CD4-positive, alpha-beta T cell treated with Interleukin-21 for 1 hour (primary cell): Measurements from ENCODE around the gene PCMTD2.

ENCODE experiments used
- DNase-seq: peaks from one replicate; pipeline ENCODE4 v3.0.0-alpha.2; 2020

The PCMTD2 gene

DNA sequence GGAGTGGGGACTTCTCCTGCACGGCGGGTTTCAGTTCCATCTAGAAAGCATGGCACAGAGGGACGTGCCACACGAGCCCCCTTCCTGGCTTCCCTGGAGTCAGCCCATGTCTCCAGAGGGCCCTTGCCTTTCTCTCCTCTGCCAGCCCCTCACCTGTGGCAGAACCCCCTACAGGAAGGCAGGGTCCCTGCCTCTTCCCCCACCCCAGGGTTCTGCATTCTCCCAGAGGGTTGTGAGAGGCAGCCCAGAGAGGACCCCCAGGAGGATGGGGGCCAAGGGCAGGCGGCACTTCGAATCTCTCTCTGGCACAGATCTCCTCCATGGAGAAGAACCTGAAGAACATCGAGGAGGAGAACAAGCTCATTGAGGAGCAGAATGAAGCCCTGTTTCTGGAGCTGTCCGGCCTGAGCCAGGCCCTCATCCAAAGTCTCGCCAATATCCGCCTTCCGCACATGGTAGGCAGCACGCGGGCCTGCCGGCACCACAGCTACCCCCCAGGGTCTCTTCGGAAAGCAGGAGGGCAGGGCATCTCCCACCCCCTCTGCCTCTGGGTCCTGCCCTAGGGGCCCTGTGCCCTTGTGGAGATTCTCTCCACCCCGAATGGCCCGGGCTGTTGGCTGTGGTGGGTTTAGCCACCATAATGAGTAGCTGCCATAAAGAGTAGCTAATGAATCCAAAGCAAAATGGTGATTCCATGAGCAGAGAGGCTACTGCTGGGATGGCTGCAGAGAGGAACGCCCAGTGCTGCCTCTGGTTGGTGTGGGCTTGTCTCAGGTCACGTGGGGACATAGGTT lies 15.9 kb upstream of the PCMTD2 start:
- no peak for DNase-seq

DNA sequence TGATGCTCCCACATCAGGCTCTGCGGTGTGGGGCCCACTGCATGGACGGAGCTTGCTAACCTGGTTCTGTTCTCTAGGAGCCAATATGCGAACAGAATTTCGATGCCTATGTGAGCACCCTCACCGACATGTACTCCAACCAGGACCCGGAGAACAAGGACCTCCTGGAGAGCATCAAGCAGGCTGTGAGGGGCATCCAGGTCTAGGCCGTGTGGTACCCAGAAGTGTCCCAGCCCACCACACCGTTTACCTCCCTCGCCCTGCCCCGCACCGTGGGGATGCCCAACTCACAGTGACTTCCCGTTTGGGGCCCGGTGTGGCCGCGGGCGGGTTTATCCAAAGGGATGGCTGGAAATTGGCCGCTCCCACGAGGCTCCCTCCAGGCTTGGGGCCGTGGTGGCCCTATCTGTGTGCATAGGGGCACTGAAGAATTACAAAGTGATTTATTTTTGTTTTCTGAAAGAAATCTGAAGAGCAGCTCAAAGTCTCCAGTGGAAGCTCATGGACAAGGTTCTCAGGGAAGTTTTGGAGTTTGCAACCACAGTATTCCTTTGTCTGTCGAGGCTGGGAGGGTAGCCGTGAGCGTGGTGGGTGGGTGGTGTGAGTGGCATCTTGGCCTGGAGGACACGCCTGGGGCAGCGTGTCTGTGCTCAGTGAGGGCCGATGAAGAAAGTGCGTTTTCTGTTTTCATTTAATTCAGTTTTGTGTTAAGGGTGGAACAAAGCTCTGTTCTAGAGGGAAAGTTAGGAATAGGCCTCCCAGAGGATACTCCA lies 15.1 kb upstream of the PCMTD2 start:
- no peak for DNase-seq

DNA sequence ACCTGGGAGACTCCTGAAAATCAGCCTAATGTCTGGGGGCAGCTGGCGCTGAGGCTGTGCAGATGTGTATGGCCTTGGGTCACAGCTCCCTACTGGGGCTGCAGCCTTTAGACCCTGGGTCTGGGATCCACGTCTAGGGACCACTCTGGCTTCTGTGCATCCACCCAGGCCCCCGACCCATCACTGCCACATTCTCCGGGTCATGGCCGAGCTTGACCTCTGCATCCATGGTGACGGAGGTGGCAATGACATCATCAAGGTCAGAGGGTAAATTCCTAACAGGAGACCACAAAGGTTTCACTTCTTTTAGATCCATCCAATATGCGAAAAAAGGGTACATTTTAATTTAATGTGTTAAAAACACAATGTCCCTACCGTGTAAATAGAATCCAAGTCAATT lies 14.5 kb upstream of the PCMTD2 start:
- DNase-seq: no peak

DNA sequence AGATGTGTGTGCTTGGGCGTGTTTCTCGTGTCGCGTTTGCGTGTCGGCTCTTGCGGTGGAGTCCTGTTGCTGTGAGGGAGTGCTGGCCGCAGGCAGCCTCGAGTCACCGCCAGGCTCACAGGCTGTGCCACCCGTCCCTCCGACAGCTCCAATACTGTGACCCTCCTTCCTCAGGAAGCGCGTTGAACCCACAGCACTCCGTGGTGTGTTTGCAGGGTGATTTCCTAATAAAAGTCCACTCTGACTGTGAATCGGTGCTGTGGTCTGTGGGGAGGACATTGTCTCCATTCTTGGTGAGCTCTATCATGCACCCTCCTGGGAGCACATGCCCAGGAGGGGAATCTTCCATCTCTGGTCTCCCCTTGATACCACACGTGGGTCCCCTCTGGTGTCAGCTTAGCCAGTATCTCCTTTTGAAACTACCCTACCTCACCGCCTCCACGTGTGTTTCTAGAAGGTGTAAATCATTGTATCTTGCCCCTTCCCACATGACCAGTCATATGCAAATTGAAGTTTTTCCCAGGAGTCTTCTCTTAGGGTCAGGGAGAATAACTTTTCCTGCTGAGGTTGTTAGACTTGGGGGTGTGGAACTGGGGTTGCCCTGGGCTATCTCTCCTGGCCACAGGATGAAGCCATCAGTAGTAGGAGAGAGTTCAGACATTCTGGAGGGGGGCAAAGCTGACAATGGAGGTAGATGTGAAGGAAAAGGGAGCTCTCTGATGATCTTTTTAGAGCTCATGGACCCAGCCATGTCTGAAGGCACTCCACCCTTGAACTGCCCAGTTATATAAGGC lies 13.3 kb upstream of the PCMTD2 start:
- no peak for DNase-seq

DNA sequence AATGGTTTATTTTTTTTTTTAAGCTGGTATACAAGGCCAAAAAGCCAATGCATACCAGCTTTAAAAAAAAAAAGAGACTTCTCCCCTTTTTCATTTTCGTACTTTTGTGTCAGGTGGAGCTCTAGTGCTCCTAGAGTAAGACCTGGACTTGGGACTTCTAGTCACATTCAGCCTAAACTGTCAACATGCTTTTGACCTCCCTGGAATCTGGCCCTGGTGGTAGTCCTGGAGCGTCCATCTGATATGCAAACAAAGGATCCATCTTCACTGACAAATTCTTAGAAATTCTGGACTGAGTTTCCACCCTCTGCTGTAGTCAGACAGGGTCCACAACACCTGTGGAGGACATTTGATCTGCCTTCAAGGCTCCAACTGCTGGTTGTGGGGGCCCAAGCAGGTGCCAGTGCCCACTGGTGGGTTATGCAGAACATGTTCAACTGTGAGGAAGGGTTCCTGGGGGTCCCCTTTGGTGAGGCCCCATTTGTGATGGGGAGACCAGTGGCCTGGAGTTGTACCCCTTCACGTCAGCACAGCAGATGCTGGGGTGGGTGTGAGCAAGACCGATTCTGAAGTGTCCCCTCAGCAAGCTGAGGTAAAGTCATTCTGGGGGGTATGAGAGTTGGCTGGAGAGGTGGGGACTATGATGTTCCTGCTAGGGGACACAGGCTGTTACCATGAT lies 12.6 kb upstream of the PCMTD2 start:
- no peak for DNase-seq

DNA sequence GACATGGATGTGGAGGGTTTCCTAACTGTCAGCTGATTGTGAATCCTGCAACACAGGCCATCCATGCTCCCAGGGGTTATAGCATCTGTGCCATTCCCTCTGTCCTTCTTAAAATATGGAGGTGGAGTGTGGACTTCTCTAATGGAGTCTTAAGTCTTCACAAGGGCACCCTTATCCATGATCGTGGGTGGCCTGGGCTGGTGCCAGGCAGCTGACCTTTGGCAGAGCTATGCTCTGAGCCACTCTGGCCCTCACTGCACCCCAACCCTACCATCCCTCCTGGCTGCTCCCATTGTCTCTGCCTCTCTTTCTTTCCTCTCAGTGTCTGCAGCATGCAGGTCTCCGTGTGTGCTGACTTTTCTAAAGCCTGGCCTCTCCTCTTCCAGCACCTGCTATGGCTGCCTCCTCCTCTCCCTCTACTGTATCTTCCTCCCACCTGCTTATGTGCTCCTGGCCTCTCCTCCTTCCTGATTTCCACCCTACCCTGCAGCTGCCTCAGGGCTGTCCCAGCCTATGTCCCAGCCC lies 11.2 kb upstream of the PCMTD2 start:
- no peak for DNase-seq

DNA sequence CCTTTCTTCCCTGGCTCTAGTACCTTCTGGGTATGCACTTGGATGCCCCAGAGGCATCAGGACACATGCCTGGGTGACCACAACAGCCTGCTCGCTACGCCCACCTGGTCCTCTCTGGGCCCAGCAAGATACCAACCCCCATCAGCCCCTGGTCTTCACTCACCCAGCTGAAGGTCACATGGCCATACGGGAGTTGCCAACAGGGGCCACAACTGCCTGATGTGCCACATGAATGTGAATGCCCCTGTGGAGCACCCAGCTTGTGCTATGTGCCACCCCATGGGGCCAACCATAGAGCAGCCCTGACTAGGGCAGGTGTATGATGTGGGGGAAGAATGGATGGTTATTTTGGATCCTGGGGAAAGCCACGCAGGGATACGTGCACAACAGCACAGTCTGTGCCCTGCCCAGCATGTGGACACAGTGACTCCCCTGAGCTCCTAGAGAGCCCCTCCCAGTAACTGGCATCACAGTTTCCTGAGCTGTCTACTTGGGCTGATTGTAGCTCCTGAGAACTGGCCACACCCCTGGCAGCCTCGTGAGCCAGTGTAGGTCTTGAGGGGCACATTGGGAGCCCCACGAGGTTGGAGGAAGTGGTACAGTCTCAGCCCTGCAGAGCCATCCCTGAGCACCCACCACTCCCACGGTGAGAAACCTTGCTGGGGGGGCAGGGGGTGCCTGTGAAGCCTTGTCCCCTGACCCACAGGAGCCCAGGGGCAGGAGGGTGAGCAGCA lies 10.5 kb upstream of the PCMTD2 start:
- no peak for DNase-seq

DNA sequence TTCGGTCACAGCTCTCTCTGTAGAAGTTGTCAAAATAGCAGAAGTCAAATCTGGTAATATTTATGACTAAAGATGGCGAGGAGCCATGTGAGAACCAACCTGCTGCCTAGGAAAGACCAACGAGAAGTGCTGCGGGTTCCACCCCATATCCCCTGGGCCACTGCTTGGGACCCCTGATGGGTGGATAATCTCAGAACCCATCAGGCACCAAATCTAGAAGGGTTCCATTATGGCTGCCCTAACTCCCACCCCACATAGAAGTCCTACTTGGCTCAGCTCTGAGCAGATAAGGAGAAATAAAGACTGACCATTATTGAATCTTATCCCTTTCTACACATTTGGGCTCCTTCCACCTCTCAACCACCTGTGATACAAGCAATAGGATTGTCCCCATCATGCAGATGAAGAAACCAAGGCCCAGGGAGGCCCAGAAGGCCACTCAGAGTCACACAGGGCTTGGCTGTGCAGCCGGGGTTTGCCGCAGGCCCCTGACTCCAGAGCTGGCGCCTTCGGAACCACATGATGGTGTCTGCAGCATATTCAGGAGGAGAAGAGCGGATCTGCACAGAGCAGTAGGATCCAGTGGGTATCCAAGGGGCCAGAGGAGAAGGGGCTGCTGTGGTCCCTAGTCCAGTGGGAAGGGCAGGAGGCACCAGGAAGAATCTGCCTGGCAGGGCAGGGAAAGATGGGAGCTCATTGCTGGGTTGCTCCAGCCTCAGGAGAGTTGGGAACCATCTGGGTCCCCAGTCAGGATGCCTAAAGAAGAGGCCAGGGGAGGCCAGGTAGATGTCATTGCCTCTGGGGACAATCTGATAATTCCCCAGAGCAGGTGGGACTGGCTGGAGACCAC lies 9.6 kb upstream of the PCMTD2 start:
- no peak for DNase-seq

DNA sequence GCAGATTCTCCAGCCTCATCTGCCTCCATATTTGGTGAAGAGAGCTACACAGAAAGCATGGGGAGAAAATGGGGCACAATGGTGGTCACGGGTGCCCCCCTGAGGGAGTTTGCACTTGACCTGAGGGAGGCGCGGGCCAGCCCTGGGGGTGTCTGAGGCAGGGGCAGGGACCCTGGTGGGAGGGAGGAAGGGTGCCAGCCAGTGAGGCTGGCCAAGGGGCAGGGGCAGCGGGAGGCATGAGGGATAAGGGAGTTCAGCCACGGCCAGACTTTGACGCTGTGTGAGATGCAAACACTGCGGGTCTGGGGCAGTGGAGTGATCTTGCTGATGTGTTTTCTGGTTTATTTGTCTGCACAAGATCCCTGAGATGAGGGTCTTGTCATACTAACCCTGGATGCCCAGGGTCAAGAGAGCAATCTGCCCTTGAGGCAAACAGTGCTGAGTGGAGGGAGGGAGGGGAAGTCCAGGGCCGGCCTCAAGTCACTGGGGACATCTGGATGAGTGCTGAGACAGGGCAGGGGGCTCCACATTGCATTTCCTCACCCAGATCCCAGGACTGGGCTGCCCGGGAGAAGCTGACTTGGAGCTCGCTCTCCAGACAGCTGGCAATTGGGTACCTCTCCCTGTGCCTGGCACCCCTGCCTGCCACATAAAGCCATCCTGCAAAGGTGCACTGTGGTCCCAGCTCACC lies 8.8 kb upstream of the PCMTD2 start:
- DNase-seq: no peak

DNA sequence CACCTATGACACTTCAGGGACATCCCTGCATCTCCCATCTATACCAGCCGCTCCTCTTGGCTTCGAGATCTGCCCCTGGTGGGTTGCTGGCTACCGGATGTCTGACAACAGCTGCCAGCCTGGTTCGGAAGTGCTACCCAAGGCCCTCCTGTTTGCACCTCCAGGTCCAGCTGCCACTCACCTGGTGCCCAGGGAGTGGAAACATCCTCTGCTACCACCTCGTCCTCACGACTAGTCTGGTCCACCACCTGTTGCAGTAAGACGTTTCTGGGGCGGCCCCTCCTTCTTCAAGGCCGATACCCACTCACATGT lies 8.3 kb upstream of the PCMTD2 start:
- DNase-seq: no peak

DNA sequence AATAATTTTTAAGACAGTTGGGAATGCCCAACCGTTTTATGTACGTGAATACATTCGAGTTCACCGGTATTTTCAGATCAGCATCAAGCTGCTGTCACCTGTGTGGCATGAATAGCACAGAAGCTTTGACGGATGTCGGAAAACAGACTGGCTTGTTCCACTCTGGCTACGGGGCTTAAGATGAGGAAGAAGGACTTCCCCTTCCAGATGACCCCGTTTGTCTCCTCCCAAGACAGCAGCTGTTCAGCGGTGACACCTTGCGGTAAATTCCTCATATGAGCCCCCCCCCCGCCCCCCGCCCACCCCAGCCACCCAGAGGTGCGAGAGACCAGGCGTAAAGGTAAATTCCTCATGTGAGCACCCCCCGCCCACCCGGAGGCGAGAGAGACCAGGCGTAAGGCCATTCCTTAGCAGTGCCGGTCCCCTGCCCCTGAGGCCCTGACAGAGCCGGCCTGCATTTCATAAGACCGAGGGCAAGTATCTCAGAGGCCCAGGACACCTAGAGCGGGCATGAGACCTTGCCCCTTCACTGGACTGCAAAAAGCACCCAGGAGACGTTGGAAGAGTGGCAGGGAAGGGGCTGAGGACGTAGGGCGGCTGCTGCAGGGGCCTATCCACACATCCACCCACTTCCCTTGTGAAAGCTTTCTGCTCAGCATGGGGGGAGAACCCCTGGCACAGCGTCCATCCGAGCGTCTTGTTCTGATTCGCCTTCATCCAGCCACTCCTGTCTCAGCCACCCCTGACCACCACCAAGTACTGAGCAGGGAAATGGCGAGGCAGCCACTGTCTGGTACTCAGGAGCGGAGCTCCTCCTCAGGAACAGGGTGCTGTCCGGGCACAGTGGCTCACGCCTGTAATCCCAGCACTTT lies 7.3 kb upstream of the PCMTD2 start:
- DNase-seq: no peak

DNA sequence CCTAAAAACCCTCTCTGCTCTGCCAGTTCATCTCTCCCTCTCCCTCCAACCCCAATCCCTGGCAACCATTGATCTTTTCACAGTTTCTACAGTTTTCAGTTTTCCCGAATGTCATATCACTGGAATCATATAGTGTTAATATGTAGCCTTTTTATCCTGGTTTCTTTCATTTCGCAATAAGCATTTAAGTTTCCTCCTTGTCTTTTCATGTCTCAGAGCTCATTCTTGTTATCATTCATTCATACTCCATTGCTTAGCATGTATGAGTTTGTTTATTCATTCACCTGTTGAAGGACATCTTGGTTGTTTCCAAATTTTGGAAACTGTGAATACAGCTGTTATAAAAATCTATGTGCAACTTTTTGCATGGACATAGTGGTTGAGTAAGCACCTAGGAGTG lies 5.5 kb upstream of the PCMTD2 start:
- no peak for DNase-seq

DNA sequence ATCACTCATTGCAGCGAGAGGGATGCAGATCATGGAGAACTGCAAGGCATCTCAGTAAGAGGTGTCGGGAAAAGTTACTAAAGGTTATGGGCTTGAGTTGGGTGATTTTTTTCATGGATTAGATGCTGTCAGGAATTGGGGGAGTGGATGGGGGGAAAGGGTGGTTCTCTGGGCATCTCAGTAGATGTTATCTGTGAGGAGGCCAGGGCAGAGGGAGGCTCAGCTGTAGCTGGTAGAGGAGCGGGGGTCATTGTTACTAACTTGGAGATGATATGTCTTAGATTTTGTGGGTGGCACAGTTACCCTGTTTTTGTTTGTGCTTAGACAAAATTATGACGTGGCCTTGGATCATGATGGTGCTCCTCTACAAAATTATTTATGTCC lies 2.6 kb upstream of the PCMTD2 start:
- DNase-seq: no peak

DNA sequence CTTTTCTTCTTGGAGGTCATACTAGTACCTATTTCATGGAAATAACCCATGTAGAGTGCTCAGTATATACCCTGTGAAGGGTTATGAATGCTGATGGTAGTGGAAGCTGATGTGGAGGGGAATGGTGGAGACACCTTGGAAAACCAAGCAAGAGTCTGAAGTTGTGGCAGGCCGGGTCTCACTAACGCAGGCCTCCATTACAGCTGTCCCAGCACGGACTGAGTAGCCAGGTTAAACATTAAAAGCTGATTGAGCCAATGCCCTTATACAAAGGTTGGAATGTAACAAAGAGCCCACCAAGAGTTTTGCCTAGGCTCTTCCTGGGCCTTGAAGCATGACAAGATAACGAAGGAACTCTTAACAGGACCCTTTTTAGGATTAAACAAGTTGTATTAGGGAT lies 2.1 kb upstream of the PCMTD2 start:
- no peak for DNase-seq

DNA sequence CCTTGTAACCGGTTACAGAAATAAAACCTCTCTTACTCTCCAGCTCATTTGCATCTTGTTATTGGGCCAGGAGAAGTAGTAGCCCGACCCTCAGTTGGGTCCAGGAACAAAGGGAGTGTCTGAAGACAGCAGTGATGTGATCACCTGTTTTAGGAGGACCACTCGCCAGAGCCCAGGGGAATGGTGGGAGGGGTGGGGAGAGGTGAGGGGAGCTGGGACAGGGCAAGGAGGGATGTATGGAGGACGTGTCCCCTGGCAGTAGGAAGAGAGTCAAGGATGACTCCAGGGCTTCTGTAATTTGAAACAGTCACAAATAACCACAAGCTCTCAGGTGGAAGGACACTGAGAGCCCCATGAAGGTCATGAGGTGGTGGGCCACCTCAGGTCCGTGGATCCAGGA lies 1.4 kb upstream of the PCMTD2 start:
- no peak for DNase-seq

DNA sequence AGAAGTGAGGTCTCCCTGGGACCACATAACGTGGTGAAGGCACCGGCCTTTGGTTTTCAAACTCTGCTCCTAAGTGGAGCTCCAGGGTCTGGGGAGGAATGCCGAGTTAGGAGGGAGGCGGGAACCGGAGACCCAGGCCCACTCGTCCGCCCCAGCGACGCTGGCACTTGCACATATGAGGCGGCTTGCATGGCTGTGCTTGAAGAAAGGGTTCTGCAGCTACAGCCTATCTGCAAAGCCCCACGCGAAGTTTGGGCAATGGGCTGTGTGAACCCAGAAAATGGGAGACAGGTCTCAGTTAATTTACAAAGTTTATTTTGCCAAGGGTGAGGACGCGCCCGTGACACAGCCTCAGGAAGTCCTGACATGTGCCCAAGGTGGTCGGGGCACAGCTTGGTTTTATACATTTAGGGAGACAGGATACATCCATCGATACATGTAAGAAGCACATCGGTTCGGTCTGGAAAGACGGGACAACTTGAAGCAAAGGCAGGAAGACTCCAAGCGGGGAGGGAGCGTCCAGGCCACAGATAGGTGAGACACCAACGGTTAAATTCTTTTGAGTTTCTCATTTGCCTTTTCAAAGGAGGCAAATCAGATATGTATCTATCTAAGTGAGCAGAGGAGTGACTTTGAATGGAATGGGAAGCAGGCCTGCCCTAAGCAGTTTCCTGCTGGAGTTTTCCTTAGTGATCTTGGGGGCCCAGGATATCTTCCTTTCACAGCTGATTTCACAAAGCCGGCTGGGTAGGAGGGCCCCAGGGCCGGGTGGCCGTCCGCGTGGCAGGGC lies 782 bp upstream of the PCMTD2 start:
- DNase-seq: no peak

DNA sequence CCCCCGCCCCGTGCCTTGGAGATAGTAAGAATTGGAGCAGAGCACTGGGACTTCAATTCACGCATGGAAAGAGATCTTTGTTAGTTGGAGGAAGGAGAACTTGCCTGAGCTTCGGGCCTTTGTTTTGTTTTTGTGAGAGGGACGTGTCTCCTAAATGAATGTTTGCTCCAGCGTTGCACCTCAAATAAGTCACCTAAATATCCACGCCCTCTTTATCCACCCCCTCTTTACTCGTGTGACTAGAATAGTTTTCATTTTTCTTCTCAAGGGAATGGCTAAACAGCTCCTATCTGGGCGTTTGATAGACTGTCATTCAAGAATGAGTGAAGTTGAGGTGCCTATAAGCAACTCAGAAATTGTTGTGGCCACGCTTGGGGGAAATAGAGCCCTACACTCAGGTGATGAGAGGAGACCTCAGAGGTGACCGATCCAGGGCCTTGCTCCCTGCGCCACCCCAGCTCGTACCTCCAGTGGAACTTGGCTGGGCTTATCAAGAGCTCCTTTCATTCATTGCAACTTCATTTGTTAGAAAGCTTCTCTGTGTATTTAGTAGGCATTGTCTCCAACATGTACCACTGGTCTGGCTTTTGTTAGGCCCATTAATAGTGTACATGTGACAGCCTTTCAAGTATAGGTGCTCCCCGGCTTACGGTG lies 861 bp downstream of the PCMTD2 start:
- DNase-seq: no peak

DNA sequence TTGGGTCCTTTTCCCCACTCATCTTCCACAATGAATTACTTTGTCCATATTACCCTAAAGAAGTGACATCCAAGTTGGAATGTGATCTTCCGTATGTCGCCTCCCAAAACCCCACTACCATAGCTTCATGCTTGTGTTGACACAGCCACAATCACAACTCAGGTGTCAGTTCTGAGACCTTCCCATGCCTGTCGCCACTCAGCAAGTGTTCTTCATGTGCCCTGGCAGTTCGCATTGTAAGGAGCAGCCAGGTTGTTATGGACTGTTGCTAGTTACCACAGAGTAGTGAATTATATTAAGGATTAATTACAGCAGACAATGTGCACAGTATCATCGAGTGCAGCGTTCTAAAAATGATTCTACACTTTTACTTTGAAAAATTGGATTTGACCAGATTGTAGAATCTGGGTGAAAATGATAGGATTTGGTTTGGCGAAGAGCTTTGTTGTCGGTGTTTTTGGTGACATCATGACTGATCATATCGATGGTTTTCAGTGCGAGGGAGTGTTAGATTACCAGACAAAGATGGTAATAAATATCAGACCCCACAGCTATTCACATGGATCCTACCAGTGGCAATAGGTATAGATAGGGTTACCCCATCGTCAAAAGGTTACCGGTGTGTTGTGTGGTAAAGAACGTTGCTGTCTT lies 1.7 kb downstream of the PCMTD2 start:
- no peak for DNase-seq
